ENCODE results near the gene DAAM1. TPM values are rescaled to one million over a fixed set of nuclear protein-coding genes. Genes with fewer than 3 reads are reported as not detected.

DAAM1 gene
- total RNA-seq, 1 donor, result 19.5 TPM

DNA sequence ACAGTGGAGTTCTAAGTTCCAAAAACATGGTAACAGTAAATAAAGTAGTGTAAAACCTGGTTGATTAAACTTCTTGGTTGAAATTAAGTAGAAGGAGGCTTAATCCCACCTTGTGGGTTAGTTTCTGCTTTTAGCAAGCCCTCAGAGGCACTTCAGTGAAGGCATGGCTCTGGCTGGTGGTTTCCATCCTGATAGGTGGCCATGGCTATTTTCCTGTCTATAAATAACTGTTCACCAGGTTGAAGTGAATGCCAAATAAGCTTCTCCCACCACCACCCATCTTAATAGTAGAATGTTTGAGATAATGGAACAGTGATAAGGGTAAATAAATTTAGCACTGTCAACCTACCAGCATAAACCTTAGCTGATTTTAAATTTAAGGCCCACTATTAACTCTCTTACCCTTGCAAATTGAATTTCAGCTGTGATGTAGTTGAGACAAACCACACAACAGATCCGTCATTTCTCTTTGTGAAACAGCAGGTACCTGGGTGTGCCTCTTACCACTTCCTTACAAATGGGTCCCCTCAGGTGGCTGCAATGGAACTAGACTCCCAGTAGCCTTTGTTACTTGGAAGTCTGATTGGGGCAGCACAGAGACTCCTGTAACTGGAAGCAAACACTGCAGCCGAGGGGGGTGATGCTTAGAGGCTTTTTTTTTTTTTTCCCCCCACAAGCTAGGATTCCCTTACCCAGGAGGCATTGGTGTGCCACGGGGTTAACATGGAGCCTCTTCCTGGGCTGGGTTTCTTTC is 41.4 kb downstream of the DAAM1 start:
- Histone ChIP-seq H3K36me3 (ENCODE audit: insufficient read depth, low read length) (no peaks in the 10 kb centered on the region), H3K4me2 (ENCODE audit: insufficient read depth, low read length) (no peak overlapping the region), H2AFZ (ENCODE audit: low read length) (no peak overlapping the region), H3K4me1 (ENCODE audit: insufficient read depth, low read length) (peaks cover 11% of the 10 kb centered on the region), H3K27me3 (ENCODE audit: insufficient read depth, low read length) (no peaks in the 10 kb centered on the region), H3K27ac (ENCODE audit: low read depth, low read length) (no peak overlapping the region), H4K20me1 (ENCODE audit: insufficient read depth, low read length) (peaks cover 17% of the 10 kb centered on the region), H3K9me3 (ENCODE audit: low read depth, low read length) (no peaks in the 10 kb centered on the region), H3K4me3 (ENCODE audit: insufficient read depth, low read length) (no peak overlapping the region), H3K79me2 (ENCODE audit: insufficient read depth, low read length) (peaks cover 40% of the 10 kb centered on the region)
- no peak for TF ChIP-seq CTCF (IDR thresholded peaks at IDR 0.05; ENCODE audit: extremely low read depth, low read depth, low read length)
- DNase-seq (ENCODE audit: insufficient read length, low spot score, missing footprints), result peak; percentile 35

GRCh38 chr14:59236195-59236594 is 47.7 kb downstream of the DAAM1 start:
- no peak for DNase-seq (ENCODE audit: insufficient read length, low spot score, missing footprints)
- Histone ChIP-seq H3K4me2 (ENCODE audit: insufficient read depth, low read length) (no peak overlapping the region), H3K4me3 (ENCODE audit: insufficient read depth, low read length) (no peak overlapping the region), H3K79me2 (ENCODE audit: insufficient read depth, low read length) (peaks cover 38% of the 10 kb centered on the region), H3K27me3 (ENCODE audit: insufficient read depth, low read length) (no peaks in the 10 kb centered on the region), H3K9me3 (ENCODE audit: low read depth, low read length) (no peaks in the 10 kb centered on the region), H3K27ac (ENCODE audit: low read depth, low read length) (no peak overlapping the region), H4K20me1 (ENCODE audit: insufficient read depth, low read length) (peaks cover 13% of the 10 kb centered on the region), H3K36me3 (ENCODE audit: insufficient read depth, low read length) (no peaks in the 10 kb centered on the region), H3K4me1 (ENCODE audit: insufficient read depth, low read length) (no peaks in the 10 kb centered on the region), H2AFZ (ENCODE audit: low read length) (no peak overlapping the region)
- no peak for TF ChIP-seq CTCF (IDR thresholded peaks at IDR 0.05; ENCODE audit: extremely low read depth, low read depth, low read length)

- H4K20me1 ChIP-seq (ENCODE audit: insufficient read depth, low read length), result peaks cover 13% of the 10 kb centered on the region
- peaks cover 31% of the 10 kb centered on the region for H3K79me2 ChIP-seq (ENCODE audit: insufficient read depth, low read length)
Observed at GRCh38 chr14:59238216-59238615, 49.7 kb downstream of the DAAM1 start.

More at GRCh38 chr14:59238216-59238615, 49.7 kb downstream of the DAAM1 start:
- no peak for DNase-seq (ENCODE audit: insufficient read length, low spot score, missing footprints)
- H3K4me2 ChIP-seq (ENCODE audit: insufficient read depth, low read length), result no peak overlapping the region
- H3K27ac ChIP-seq (ENCODE audit: low read depth, low read length), result no peak overlapping the region
- TF ChIP-seq CTCF (IDR thresholded peaks at IDR 0.05; ENCODE audit: extremely low read depth, low read depth, low read length), result no peak
- no peaks in the 10 kb centered on the region for H3K9me3 ChIP-seq (ENCODE audit: low read depth, low read length)
- H3K4me3 ChIP-seq (ENCODE audit: insufficient read depth, low read length), result no peak overlapping the region
- no peak overlapping the region for H2AFZ ChIP-seq (ENCODE audit: low read length)
- no peaks in the 10 kb centered on the region for H3K4me1 ChIP-seq (ENCODE audit: insufficient read depth, low read length)
- no peaks in the 10 kb centered on the region for H3K36me3 ChIP-seq (ENCODE audit: insufficient read depth, low read length)
- no peaks in the 10 kb centered on the region for H3K27me3 ChIP-seq (ENCODE audit: insufficient read depth, low read length)

All from osteoblast (primary cell).